ENCODE measurements around the gene RSPH9.
"Not testable (repeated sequence)": the region's sequence is repeated elsewhere in the genome, so short reads cannot be mapped to it uniquely, and the experiment has no call there.

The RSPH9 gene

GRCh38 chr6:43689421-43689820 is 44.6 kb downstream of the RSPH9 start:
- no peak overlapping the region for H3K4me3 ChIP-seq
- DNase-seq (ENCODE audit: low spot score) = no peak

GRCh38 chr6:43695215-43695966 is 50.6 kb downstream of the RSPH9 start:
- Histone ChIP-seq H3K27ac (no peak overlapping the region), H3K4me3 (no peak overlapping the region)
- no peak for TF ChIP-seq CTCF (IDR thresholded peaks at IDR 0.05)
- DNase-seq (ENCODE audit: low spot score) = no peak

More at GRCh38 chr6:43689421-43689820, 44.6 kb downstream of the RSPH9 start:
- no peak for TF ChIP-seq CTCF (IDR thresholded peaks at IDR 0.05)
- H3K27ac ChIP-seq = no peak overlapping the region

GRCh38 chr6:43695967-43696291 is 51.1 kb downstream of the RSPH9 start:
- no peak for DNase-seq (ENCODE audit: low spot score)
- Histone ChIP-seq H3K27ac (no peak overlapping the region), H3K4me3 (no peak overlapping the region)
- no peak for TF ChIP-seq CTCF (IDR thresholded peaks at IDR 0.05)

- no peak for DNase-seq (ENCODE audit: low spot score)
- no peak for TF ChIP-seq CTCF (IDR thresholded peaks at IDR 0.05)
- Histone ChIP-seq H3K27ac (no peak overlapping the region), H3K4me3 (no peak overlapping the region)
These were observed 52.6 kb downstream of the RSPH9 start for GRCh38 chr6:43697421-43697820.

GRCh38 chr6:43698584-43699349 is 53.9 kb downstream of the RSPH9 start:
- no peak for TF ChIP-seq CTCF (IDR thresholded peaks at IDR 0.05)
- DNase-seq (ENCODE audit: low spot score) = no peak
- Histone ChIP-seq H3K27ac (no peak overlapping the region), H3K4me3 (no peak overlapping the region)

GRCh38 chr6:43699564-43700186 is 54.8 kb downstream of the RSPH9 start:
- no peak for DNase-seq (ENCODE audit: low spot score)
- H3K4me3 ChIP-seq = no peak overlapping the region
- no peak overlapping the region for H3K27ac ChIP-seq
- TF ChIP-seq CTCF (IDR thresholded peaks at IDR 0.05) = no peak

- not testable (repeated sequence) for DNase-seq (ENCODE audit: low spot score); H3K27ac ChIP-seq; H3K4me3 ChIP-seq
These were observed 56.2 kb downstream of the RSPH9 start for GRCh38 chr6:43700939-43701560.

Measured in coronary artery (tissue), 2 donors.